ENCODE measurements around the gene FAM50B.

Gene FAM50B

GRCh38 chr6:3819161-3820110 is 29.7 kb upstream of the FAM50B start:
- DNase-seq (ENCODE audit: low spot score) = no peak

- no peak for DNase-seq (ENCODE audit: low spot score)
Measured at GRCh38 chr6:3820563-3820962, 28.6 kb upstream of the FAM50B start.

GRCh38 chr6:3822747-3823445 is 26.3 kb upstream of the FAM50B start:
- no peak for DNase-seq (ENCODE audit: low spot score)

- no peak for DNase-seq (ENCODE audit: low spot score)
Measured at GRCh38 chr6:3823671-3824070, 25.5 kb upstream of the FAM50B start.

GRCh38 chr6:3825331-3825831 is 23.8 kb upstream of the FAM50B start:
- DNase-seq (ENCODE audit: low spot score) = peak; percentile 62

GRCh38 chr6:3825851-3826581 is 23.2 kb upstream of the FAM50B start:
- DNase-seq (ENCODE audit: low spot score) = peak; percentile 53

GRCh38 chr6:3829285-3829684 is 19.9 kb upstream of the FAM50B start:
- no peak for DNase-seq (ENCODE audit: low spot score)

GRCh38 chr6:3830806-3831205 is 18.4 kb upstream of the FAM50B start:
- no peak for DNase-seq (ENCODE audit: low spot score)

- no peak for DNase-seq (ENCODE audit: low spot score)
Measured at GRCh38 chr6:3831761-3832530, 17.2 kb upstream of the FAM50B start.

- DNase-seq (ENCODE audit: low spot score) = no peak
Measured at GRCh38 chr6:3835055-3835731, 14.0 kb upstream of the FAM50B start.

- DNase-seq (ENCODE audit: low spot score) = no peak
Measured at GRCh38 chr6:3835785-3836184, 13.4 kb upstream of the FAM50B start.

GRCh38 chr6:3836566-3836965 is 12.6 kb upstream of the FAM50B start:
- DNase-seq (ENCODE audit: low spot score) = no peak

GRCh38 chr6:3837781-3838180 is 11.4 kb upstream of the FAM50B start:
- no peak for DNase-seq (ENCODE audit: low spot score)

GRCh38 chr6:3838992-3839867 is 9.9 kb upstream of the FAM50B start:
- DNase-seq (ENCODE audit: low spot score) = no peak

GRCh38 chr6:3841066-3841454 is 8.1 kb upstream of the FAM50B start:
- no peak for DNase-seq (ENCODE audit: low spot score)

GRCh38 chr6:3841711-3842565 is 7.2 kb upstream of the FAM50B start:
- no peak for DNase-seq (ENCODE audit: low spot score)

GRCh38 chr6:3843379-3844096 is 5.6 kb upstream of the FAM50B start:
- DNase-seq (ENCODE audit: low spot score) = no peak

- DNase-seq (ENCODE audit: low spot score) = no peak
Measured at GRCh38 chr6:3844097-3844463, 5.1 kb upstream of the FAM50B start.
